A673 (cell line): Measurements from ENCODE around the gene ZNHIT6.

Source experiments
- CTCF ChIP-seq: fragments of 300-800, 200-600 bp; sonication (generic); conservative IDR thresholded peaks from 2 replicates; pipeline ENCODE4 v1.5.1; 2017; ENCODE audit warnings: low read depth, mild to moderate bottlenecking, antibody characterized with exemption, low read length, moderate library complexity, mixed read lengths
- EZH2 ChIP-seq: fragments of 200-600 bp; sonication (generic); IDR thresholded peaks from 2 replicates; pipeline ENCODE4 v1.6.1; 2017; ENCODE audit warnings: borderline replicate concordance, low read depth, mild to moderate bottlenecking, mixed read lengths, antibody characterized with exemption, low read length; ENCODE audit not compliant: poor library complexity, severe bottlenecking

GRCh38 chr1:85650645-85651044, 57.6 kb downstream of the ZNHIT6 start:
- no peak for TF ChIP-seq CTCF
- no peak for TF ChIP-seq EZH2
